SK-N-SH treated with all-trans-retinoic acid at 6 μM for 48 hours (cell line): ENCODE measurements around the gene FKBP3.

ENCODE experiments used
- ARNTL ChIP-seq: fragments of 450-650 bp; formaldehyde crosslinking; IDR thresholded peaks from 2 replicates; pipeline ENCODE4 v1.5.0; 2020; ENCODE audit warnings: low read depth, mild to moderate bottlenecking, moderate library complexity, borderline replicate concordance
- CREB5 ChIP-seq: fragments of 250-450 bp; sonication (Bioruptor Pico); IDR thresholded peaks from 2 replicates; pipeline ENCODE4 v1.5.1; 2020; ENCODE audit warnings: low read depth, mild to moderate bottlenecking, moderate library complexity
- CSDC2 ChIP-seq: fragments of 250-450 bp; sonication (Bioruptor Pico); IDR thresholded peaks from 2 replicates; pipeline ENCODE4 v1.5.0; 2020; ENCODE audit warnings: mild to moderate bottlenecking, moderate library complexity
- GLIS3 ChIP-seq: fragments of 250-450 bp; sonication (Bioruptor Pico); IDR thresholded peaks from 2 replicates; pipeline ENCODE4 v1.5.0; 2020; ENCODE audit warnings: mild to moderate bottlenecking, moderate library complexity
- ISL1 ChIP-seq: fragments of 250-450 bp; sonication (Bioruptor Pico); IDR thresholded peaks from 2 replicates; pipeline ENCODE4 v2.1.2; 2022; ENCODE audit warnings: mild to moderate bottlenecking, moderate library complexity
- OSR1 ChIP-seq: fragments of 250-450 bp; sonication (Bioruptor Pico); IDR thresholded peaks from 2 replicates; pipeline ENCODE4 v1.8.0; 2022; ENCODE audit warnings: moderate library complexity, mild to moderate bottlenecking, inconsistent platforms
- PATZ1 ChIP-seq: fragments of 250-450 bp; sonication (Bioruptor Pico); IDR thresholded peaks from 2 replicates; pipeline ENCODE4 v1.8.0; 2020; ENCODE audit warnings: mild to moderate bottlenecking, moderate library complexity, borderline replicate concordance
- RARB ChIP-seq: fragments of 250-450 bp; sonication (Bioruptor Pico); IDR thresholded peaks from 2 replicates; pipeline ENCODE4 v1.8.0; 2021; ENCODE audit warnings: mild to moderate bottlenecking, moderate library complexity
- SNAI2 ChIP-seq: fragments of 250-450 bp; sonication (Bioruptor Pico); IDR thresholded peaks from 2 replicates; pipeline ENCODE4 v1.5.0; 2020; ENCODE audit warnings: mild to moderate bottlenecking, moderate library complexity
- TOX ChIP-seq: fragments of 250-450 bp; sonication (Bioruptor Pico); IDR thresholded peaks from 2 replicates; pipeline ENCODE4 v1.8.0; 2021; ENCODE audit warnings: mild to moderate bottlenecking, moderate library complexity, borderline replicate concordance
- ZFP3 ChIP-seq: fragments of 250-450 bp; sonication (Bioruptor Pico); IDR thresholded peaks from 2 replicates; pipeline ENCODE4 v1.5.0; 2020; ENCODE audit warnings: mild to moderate bottlenecking, moderate library complexity
- ZFP30 ChIP-seq: fragments of 450-650 bp; formaldehyde crosslinking; IDR thresholded peaks from 2 replicates; pipeline ENCODE4 v1.5.0; 2022; ENCODE audit warnings: mild to moderate bottlenecking, moderate library complexity
- ZNF565 ChIP-seq: fragments of 450-650 bp; formaldehyde crosslinking; conservative IDR thresholded peaks from 2 replicates; pipeline ENCODE4 v1.5.0; 2020; ENCODE audit warnings: low read depth, mild to moderate bottlenecking, moderate library complexity
- ZNF70 ChIP-seq: fragments of 450-650 bp; formaldehyde crosslinking; IDR thresholded peaks from 2 replicates; pipeline ENCODE4 v1.5.0; 2020; ENCODE audit warnings: mild to moderate bottlenecking, moderate library complexity

- no peak for TF ChIP-seq ZFP3
- no peak for TF ChIP-seq ZNF70
- TF ChIP-seq TOX = no peak
- TF ChIP-seq ISL1 = no peak
- no peak for TF ChIP-seq RARB
- TF ChIP-seq GLIS3 = no peak
- TF ChIP-seq CREB5 = no peak
- TF ChIP-seq ARNTL (CRISPR knock-in tag) = no peak
- no peak for TF ChIP-seq OSR1 (CRISPR knock-in tag)
- no peak for TF ChIP-seq SNAI2
- no peak for TF ChIP-seq ZFP30
- TF ChIP-seq CSDC2 (CRISPR knock-in tag) = no peak
- TF ChIP-seq ZNF565 = no peak
- no peak for TF ChIP-seq PATZ1 (CRISPR knock-in tag)
These were observed at the start of gene FKBP3 for GRCh38 chr14:45134051-45134958.
